GM08714 (cell line): Measurements from ENCODE around the gene SLX4IP.

Source experiments
- H3K4me3 ChIP-seq: fragments of 200-500 bp; sonication (Bioruptor generic); 2 replicates; pipeline ENCODE4 v1.5.1; 2014; ENCODE audit warnings: mild to moderate bottlenecking, low read length, inconsistent platforms
- ZNF274 ChIP-seq: IDR thresholded peaks from 2 replicates; pipeline ENCODE4 v1.6.1; 2012; ENCODE audit warnings: mild to moderate bottlenecking, low read depth, low read length

The SLX4IP gene

DNA sequence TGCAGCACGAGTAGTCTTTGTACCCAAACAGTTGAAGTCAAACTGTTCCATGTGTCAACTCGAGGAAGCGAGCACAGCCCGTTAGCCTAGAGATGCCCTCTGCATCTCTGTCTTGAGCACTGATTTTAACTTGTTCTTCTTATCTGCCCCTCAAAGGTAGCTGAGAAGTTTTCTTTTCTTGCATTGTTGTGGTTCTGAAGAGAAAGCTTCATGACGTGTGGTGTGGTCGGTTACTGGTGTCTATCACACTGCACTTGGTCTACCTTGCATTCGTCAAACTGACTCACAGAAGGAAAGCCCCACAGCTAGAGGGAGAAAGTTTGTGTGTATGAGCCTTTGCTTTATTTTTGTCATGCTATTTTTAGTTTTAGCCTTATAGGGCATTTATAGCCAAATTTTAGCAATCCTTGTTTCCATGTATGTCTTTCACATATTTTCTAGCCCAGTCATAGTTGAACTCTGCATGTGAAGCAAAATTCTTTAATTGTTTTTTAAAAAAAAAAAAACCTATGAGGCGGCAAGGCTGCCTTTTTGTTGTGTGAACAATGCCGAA lies 123.6 kb downstream of the SLX4IP start:
- no peak overlapping the region for H3K4me3 ChIP-seq
- TF ChIP-seq ZNF274 = no peak

DNA sequence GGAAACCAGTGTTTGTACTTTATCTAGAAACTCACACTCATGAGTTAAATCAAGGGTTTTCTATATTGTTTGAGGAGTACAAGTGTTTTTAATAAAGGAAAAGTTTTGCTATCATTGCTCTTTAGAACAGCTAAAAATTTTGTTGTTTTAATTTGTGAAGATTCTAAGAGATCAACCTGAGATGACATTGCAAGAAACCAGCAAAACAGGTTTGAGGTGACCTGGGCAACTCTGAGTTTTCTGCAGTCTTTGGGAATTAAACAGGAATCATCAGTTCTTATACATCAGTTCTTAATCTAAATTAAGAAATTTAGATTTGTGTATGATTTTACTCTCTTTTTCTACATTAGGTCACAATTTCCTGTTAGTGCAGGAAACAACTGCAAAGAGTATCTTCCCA lies 124.2 kb downstream of the SLX4IP start:
- H3K4me3 ChIP-seq = no peak overlapping the region
- no peak for TF ChIP-seq ZNF274

DNA sequence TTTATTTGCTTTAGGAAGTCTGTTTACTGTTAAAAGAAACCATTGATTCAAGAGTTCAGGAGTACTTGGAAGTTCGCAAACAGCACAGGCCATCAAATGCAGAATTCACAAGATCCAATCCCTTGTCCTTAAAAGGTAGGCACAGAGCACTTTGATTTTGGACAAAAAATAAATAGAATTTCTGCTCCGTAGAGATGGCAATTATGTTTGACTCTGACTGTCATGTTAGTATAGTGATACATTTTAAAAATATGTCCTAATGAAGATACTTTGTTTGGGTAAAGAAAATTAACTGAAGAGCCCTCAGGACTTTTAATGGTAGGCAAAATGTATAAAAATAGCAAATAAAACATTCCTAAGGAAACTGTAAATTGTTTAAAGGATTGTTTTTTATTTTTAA lies 125.6 kb downstream of the SLX4IP start:
- no peak for TF ChIP-seq ZNF274
- H3K4me3 ChIP-seq = no peak overlapping the region

DNA sequence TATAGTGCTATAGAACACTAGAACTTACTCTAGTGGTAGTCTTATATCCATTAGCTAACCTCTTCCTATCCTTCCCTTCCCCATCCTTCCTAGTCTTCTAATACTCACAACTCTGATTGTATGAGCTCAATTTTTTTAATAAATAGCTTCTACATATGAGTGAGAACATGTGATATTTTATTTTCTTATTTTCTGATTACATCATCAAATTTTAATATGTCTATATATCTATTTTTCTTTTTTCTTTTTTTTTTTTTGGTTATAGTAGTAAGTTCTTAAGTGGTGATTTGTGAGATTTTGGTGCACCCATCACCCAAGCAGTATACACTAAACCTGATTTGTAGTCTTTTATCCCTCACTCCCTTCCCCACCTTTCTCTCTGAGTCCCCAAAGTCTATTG lies 126.2 kb downstream of the SLX4IP start:
- H3K4me3 ChIP-seq = no peak overlapping the region
- TF ChIP-seq ZNF274 = no peak

DNA sequence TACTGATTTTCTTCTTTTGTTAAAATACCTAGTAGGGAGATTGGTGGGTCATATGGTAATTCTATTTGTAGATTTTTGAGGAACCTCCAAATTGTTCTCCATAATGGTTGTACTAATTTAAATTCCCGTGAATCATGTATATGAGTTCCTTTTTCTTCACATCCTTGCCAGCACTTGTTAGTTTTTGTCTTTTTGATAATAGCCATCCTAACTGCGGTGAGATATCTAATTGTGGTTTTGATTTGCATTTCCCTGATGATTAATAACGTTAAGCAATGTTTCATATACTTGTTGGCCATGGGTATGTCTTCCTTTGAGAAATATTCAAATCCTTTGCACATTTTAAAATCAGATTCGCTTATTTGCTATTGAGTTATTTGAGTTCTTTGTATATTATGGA lies 127.8 kb downstream of the SLX4IP start:
- TF ChIP-seq ZNF274 = no peak
- no peak overlapping the region for H3K4me3 ChIP-seq

DNA sequence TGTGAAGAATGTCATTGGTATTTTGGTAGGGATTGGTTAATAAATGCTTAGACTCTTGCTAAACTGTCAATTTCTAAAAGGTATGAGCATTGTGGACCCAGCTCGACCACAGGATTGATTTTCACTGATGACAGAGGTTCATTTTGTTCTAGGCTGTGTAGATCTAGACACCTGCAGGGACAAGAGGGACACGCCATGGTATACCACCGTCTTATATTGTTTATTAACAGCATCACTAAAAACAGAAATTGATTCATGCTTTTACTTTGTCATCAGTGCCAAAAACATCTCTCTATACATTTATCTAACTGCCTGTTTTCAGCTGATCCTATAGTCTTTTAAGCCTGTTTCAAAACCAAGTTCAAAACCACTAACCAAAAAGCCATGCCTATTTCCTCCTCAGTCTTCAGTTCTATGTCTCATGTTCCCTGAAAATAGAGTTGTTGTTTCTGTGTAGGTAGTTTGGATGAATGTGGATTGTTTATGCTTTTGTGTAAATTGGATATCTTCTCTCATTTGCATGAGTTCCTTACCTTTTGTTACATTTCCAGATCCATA lies 128.9 kb downstream of the SLX4IP start:
- TF ChIP-seq ZNF274 = no peak
- H3K4me3 ChIP-seq = no peak overlapping the region

DNA sequence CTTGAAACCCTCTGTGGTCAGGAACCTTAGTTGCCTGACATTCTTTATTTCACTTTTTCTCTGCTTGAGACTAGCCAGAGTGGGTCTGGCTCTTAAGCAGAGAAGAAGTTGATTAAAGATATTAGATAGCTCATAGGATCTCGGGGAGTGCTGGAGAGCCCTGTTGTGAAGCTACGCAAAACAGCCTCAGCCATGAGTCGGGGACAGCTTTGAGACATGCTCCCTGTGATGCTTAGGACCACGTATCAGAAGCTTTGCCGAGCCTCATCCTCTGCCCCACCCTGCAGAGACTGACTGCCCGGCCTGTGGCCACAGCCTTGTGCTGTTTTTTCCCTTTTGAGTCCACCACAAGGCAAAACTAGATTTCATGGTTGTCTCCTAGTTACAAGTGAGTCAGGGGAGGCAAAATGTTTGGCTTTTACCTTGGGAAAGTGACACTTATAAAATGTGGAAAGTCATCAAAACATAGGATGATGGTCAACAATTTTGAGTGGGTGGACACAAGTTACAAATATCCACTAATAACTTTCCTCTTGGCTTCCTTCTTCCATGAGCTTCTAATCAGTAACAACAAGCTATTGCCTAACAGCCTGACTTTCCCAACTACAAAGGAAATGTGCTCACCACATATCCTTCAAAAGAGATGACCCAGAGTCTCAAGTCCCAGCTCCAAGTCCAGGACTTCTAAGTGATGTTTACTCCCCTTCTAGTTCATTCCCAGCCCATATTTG lies 130.3 kb downstream of the SLX4IP start:
- no peak overlapping the region for H3K4me3 ChIP-seq
- no peak for TF ChIP-seq ZNF274

DNA sequence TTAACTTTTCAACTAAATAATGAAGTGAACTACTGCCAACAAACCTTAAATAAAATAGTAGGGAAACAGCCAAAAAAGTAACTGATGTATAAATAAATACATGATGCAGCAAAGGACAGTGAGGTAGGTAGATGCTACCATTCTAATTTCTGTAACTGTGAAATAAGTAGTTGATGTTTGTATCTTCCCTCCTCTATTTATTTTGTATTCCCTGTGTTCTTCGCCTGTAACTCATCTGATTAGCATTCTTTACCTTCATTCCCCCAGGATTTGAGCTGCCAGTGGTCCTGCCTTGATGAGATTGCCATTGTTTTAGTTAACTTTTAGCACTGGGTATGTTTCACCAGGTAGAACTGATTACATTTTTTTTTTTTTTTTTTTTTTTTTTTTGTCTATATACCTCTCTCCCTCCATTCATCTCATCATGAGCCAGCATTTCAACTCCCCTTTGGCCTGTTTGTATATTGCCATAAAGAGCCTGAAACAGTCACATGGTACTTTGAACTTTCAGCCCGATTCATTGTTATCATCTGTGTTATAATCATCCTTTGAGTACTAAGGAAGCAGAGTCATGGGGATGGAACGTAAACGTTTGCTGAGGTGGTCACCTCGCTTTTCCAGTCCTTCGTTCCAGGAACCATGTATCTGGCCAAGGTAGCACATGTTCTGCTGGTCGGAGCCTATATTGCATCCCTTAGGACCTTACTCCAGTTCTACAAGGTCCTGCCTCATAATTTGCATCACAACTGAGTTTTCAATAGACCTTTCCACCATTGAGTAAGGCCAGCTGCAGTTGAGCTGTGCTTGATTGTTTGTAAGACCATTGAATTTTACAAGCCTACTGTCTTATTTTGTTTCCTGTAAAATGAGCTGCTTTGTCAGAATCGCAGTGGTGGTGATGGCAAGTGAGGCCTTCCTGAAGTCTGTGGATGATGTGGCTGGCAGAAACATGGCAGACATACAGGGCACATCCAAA lies 131.1 kb downstream of the SLX4IP start:
- TF ChIP-seq ZNF274 = no peak
- no peak overlapping the region for H3K4me3 ChIP-seq

DNA sequence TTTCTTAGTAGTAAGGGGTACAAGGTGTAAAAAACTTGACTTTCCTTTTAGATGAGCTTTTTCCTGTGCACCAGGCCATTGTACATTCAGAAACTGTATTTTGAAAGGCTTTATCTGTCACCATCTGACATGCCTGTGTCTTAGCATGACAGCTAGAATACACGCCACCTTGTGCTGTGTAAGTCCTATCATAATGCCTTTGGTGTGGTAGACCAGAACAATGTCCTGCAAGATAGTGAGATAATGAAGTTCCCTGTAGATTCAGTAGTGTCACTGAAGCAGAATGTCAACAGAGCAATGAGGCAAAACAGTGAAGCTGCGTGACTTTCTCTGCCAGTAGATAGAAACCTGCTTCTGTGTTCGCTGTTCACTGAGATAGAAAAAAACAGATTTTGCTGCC lies 132.9 kb downstream of the SLX4IP start:
- H3K4me3 ChIP-seq = no peak overlapping the region
- no peak for TF ChIP-seq ZNF274

DNA sequence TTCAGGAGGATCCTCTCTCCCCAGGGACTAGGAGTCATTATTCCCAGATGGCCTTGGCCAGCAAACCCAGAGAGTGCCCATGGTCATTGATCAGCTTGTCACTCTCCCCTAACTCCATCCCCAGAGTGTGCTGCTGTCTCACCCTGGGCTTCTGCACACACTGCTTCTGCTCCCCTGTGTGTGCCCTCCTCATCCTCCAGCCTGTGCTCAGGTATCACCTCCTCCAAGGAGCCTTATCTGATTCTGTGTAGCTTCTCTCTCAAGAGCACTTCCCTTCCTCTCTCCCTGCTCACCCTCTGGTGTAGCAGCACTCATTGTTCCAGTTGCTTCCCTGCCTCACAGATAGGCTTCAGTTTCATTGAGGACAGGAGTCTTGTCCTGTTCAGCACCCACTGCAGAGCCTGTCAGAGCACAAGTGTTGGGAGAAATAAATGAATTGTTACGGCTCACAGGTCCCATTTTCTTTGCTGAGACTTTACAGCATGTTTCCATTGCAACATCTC lies 136.3 kb downstream of the SLX4IP start:
- H3K4me3 ChIP-seq = no peak overlapping the region
- no peak for TF ChIP-seq ZNF274

DNA sequence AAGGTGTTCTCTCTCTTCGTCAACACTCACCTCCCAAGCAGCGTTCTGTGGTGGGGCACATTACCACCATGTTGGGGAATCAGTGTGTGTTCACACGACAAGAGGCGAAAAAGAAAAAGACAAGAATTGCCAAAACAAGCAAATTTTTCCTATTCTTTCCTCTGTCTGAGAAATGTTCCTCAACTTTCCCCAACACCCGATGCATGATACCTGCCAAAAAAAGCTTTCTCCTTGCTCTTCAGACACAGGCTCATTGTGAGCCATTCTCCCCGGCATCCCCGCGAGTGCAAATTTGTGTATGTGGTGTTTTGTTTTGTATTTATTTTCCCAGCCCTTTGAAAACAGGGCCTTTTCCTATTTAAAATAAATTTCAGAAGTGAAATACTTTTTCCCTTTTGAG lies 137.7 kb downstream of the SLX4IP start:
- TF ChIP-seq ZNF274 = no peak

DNA sequence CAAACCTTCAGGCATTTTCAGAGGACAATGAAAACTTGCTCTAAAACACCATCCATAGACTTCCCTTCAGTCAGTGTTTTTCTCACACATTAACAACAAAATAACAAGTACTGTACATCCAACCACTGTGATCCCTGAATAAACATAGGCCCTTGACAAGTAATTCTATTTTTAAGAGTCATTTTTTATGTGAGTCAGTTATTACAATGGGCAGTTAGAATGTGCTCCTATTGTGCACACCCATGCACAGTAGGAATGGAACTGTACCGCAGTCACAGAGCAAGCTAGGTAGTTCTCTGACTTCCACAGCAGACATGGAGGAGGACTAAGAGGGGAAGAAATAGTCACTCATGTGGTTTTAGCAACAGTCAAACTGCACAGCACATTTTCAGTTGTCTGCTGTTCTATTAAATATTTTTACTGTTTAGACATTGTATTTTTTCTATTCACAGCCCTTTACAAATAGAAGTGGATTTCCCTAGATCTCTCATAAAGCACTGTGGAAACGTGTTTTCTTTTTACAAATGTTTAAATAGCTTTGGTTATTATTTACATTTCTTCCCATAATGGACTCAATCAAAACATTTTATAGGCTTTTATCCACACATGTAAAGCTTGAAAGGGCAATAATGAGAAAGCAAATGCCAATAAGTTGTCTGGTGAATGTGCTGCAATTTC lies 138.3 kb downstream of the SLX4IP start:
- no peak overlapping the region for H3K4me3 ChIP-seq
- TF ChIP-seq ZNF274 = no peak

More for the DNA sequence above, 137.7 kb downstream of the SLX4IP start:
- H3K4me3 ChIP-seq = no peak overlapping the region

DNA sequence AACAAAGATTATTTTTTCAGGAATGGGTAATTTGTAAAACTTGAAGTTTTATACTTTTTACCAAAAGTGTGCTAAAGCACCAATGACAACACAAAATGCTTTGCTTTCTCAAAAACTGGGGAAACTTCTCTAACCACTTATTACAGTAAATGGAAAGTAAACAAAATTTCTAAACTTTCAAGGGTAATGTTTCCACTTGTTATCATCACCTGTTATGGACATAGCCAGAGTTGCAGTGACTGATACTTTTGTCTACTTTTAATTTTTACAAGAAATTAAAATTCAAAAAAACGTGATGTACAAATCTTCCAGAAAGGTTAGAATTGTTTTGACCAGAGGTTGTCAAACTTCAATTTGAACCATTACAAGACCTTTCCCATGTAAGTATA lies 138.8 kb downstream of the SLX4IP start:
- no peak overlapping the region for H3K4me3 ChIP-seq
- no peak for TF ChIP-seq ZNF274
